ENCODE measurements around the gene PILRA.
"Not testable (repeated sequence)": the region's sequence is repeated elsewhere in the genome, so short reads cannot be mapped to it uniquely, and the experiment has no call there.

Gene PILRA

GRCh38 chr7:100434297-100435144, 61.2 kb downstream of the PILRA start:
- no peak for DNase-seq (ENCODE audit: low spot score)

GRCh38 chr7:100435401-100436304, 62.4 kb downstream of the PILRA start:
- DNase-seq (ENCODE audit: low spot score) = no peak

- no peak for DNase-seq (ENCODE audit: low spot score)
Observed at GRCh38 chr7:100437150-100438100, 64.1 kb downstream of the PILRA start.

- DNase-seq (ENCODE audit: low spot score) = no peak
Observed at GRCh38 chr7:100438172-100438571, 64.9 kb downstream of the PILRA start.

GRCh38 chr7:100438731-100439130, 65.4 kb downstream of the PILRA start:
- DNase-seq (ENCODE audit: low spot score) = not testable (repeated sequence)

- not testable (repeated sequence) for DNase-seq (ENCODE audit: low spot score)
Observed at GRCh38 chr7:100439244-100439643, 66.0 kb downstream of the PILRA start.

GRCh38 chr7:100441641-100442535, 68.6 kb downstream of the PILRA start:
- DNase-seq (ENCODE audit: low spot score) = no peak

- DNase-seq (ENCODE audit: low spot score) = no peak
Observed at GRCh38 chr7:100443096-100443840, 70.0 kb downstream of the PILRA start.

- DNase-seq (ENCODE audit: low spot score) = no peak
Observed at GRCh38 chr7:100444311-100445278, 71.3 kb downstream of the PILRA start.

GRCh38 chr7:100446040-100446439, 72.8 kb downstream of the PILRA start:
- DNase-seq (ENCODE audit: low spot score) = no peak

GRCh38 chr7:100447363-100447762, 74.1 kb downstream of the PILRA start:
- DNase-seq (ENCODE audit: low spot score) = not testable (repeated sequence)

- DNase-seq (ENCODE audit: low spot score) = no peak
Observed at GRCh38 chr7:100449190-100449795, 76.0 kb downstream of the PILRA start.
